Omental fat pad (tissue), 4 donors: Measurements from ENCODE around the gene NOS2. TPM values are rescaled to one million over a fixed set of nuclear protein-coding genes. Genes with fewer than 3 reads are reported as not detected.

Source experiments
- ATAC-seq: fragments of 150-250 bp; one replicate; pipeline ENCODE4 v1.9.1; 2016; ENCODE audit warnings: mild to moderate bottlenecking, moderate library complexity; ENCODE audit not compliant: low FRiP score
- DNase-seq: peaks from one replicate; pipeline ENCODE4 v3.0.0-alpha.2; 2019; ENCODE audit warnings: low spot score
- CTCF ChIP-seq, 3 donors: fragments of 450-650 bp; IDR thresholded peaks; one replicate each; pipeline ENCODE4 v1.5.1; 2016 to 2017; ENCODE audit warnings: antibody characterized with exemption in 3 of 3, mild to moderate bottlenecking in 3 of 3, moderate library complexity in 2 of 3
- total RNA-seq, 4 donors: library from RNA; depleted of rRNA; stranded (reverse); fragments of >200 nt; gene quantifications; one replicate each; pipeline ENCODE4 v1.1.0, GENCODE V29; 2016

Gene NOS2
- total RNA-seq, 4 donors from 2014 or later = 0.12 to 0.19 TPM; not detected in 2

- no peak for DNase-seq
- ATAC-seq = no peak
- TF ChIP-seq CTCF (IDR thresholded peaks at IDR 0.05) = no peak
These were observed 2.8 kb upstream of the NOS2 start for GRCh38 chr17:27802962-27803680.

GRCh38 chr17:27802033-27802432, 1.7 kb upstream of the NOS2 start:
- DNase-seq (no peak), ATAC-seq (no peak)
- no peak for TF ChIP-seq CTCF (IDR thresholded peaks at IDR 0.05)

- no peak for ATAC-seq
- TF ChIP-seq CTCF (IDR thresholded peaks at IDR 0.05) = no peak
These were observed 2.0 kb downstream of the NOS2 start for GRCh38 chr17:27798376-27798775.

GRCh38 chr17:27797390-27798091, 2.8 kb downstream of the NOS2 start:
- DNase-seq (no peak), ATAC-seq (no peak)
- no peak for TF ChIP-seq CTCF (IDR thresholded peaks at IDR 0.05)

More at GRCh38 chr17:27798376-27798775, 2.0 kb downstream of the NOS2 start:
- DNase-seq = no peak

GRCh38 chr17:27793906-27794569, 6.3 kb downstream of the NOS2 start:
- ATAC-seq = no peak
- TF ChIP-seq CTCF (IDR thresholded peaks at IDR 0.05) = no peak
- no peak for DNase-seq

- ATAC-seq = peak; percentile 59
- no peak for TF ChIP-seq CTCF (IDR thresholded peaks at IDR 0.05)
- no peak for DNase-seq
These were observed 7.0 kb downstream of the NOS2 start for GRCh38 chr17:27793168-27793905.
